GM12878 (cell line): Measurements from ENCODE around the gene FBXL12. TPM values are rescaled to one million over a fixed set of nuclear protein-coding genes. Genes with fewer than 3 reads are reported as not detected.
A peak's percentile ranks its signal among the peaks of the same experiment; 100 is the strongest.

Experiments
- ATAC-seq: fragments of 200-7000 bp; cut with Tn5 transposase; 3 replicates; pipeline ENCODE4 v1.9.1; 2020; ENCODE audit warnings: mild to moderate bottlenecking, moderate library complexity
- Bru-seq: library from RNA; stranded (reverse); fragments of 400-500 nt; gene quantifications from one replicate; lab custom pipeline; 2021; lab: Mats Ljungman, UMichigan
- BruChase-seq, 2 experiments: library from RNA; stranded (reverse); fragments of 400-500 nt; gene quantifications; one replicate each; lab custom pipeline; 2021; lab: Mats Ljungman, UMichigan
- BruUV-seq: library from RNA; stranded (reverse); fragments of 400-500 nt; replicated peaks from 2 replicates; lab custom pipeline; 2021; lab: Mats Ljungman, UMichigan
- CTCF ChIA-PET: fragments of 300-600 bp; sonication (Branson Sonifier 250); formaldehyde crosslinking; extraction: SDS; loops from one replicate; lab custom pipeline; 2021; ENCODE audit warnings: inconsistent platforms; lab: Yijun Ruan, JAX
- POLR2A ChIA-PET: fragments of 350-600 bp; formaldehyde crosslinking; extraction: SDS; loops from one replicate; lab custom pipeline; 2021; ENCODE audit warnings: inconsistent platforms; lab: Charles Lee
- RAD21 ChIA-PET: fragments of 300-600 bp; sonication (Branson Sonifier 250); formaldehyde crosslinking; loops from one replicate; lab custom pipeline; 2023; ENCODE audit warnings: antibody characterized with exemption; ENCODE audit not compliant: unreplicated experiment; lab: Charles Lee
- SMC1A ChIA-PET: fragments of 300-600 bp; sonication (Branson Sonifier 250); formaldehyde crosslinking; loops from one replicate; lab custom pipeline; 2023; ENCODE audit not compliant: unreplicated experiment, uncharacterized antibody; lab: Charles Lee
- DNase-seq: peaks from one replicate; pipeline ENCODE4 v3.0.0-alpha.2; 2011; ENCODE audit warnings: low read depth, low spot score
- FAIRE-seq: peaks from 3 replicates; lab custom pipeline; 2011; peaks lifted over from hg19 to GRCh38; lab: Jason Lieb, UNC
- H2AFZ ChIP-seq: 2 replicates; pipeline ENCODE4 v1.6.0; 2011; ENCODE audit warnings: low read depth, low read length, control low read depth; ENCODE audit not compliant: control insufficient read depth
- H3K27ac ChIP-seq: 2 replicates; pipeline ENCODE4 v1.5.1; 2011; ENCODE audit warnings: control low read depth; ENCODE audit not compliant: control insufficient read depth, insufficient read depth
- H3K27me3 ChIP-seq, 2 experiments: replicated peaks in 1 of 2; 2 replicates each; pipeline versions ENCODE4 v1.6.0 to v1.6.1; 2011; ENCODE audit warnings: low read length in 1 of 2; ENCODE audit not compliant: control insufficient read depth in 2 of 2, insufficient read depth in 2 of 2
- H3K36me3 ChIP-seq, 2 experiments: 2 replicates each; pipeline ENCODE4 v1.5.1; 2011; ENCODE audit warnings: low read length in 1 of 2; ENCODE audit not compliant: control insufficient read depth in 2 of 2, insufficient read depth in 2 of 2
- H3K4me1 ChIP-seq: 2 replicates; pipeline ENCODE4 v1.6.1; 2011; ENCODE audit warnings: mild to moderate bottlenecking, low read length, moderate library complexity, mixed read lengths; ENCODE audit not compliant: control insufficient read depth, insufficient read depth
- H3K4me2 ChIP-seq: 2 replicates; pipeline ENCODE4 v1.6.0; 2011; ENCODE audit warnings: control low read depth; ENCODE audit not compliant: control insufficient read depth, insufficient read depth
- H3K4me3 ChIP-seq: fragments of 200-600 bp; sonication (generic); 2 replicates; pipeline ENCODE4 v1.5.1; 2016
- H3K79me2 ChIP-seq: 2 replicates; pipeline ENCODE4 v1.6.0; 2011; ENCODE audit warnings: low read length; ENCODE audit not compliant: control insufficient read depth, insufficient read depth
- H3K9ac ChIP-seq: 2 replicates; pipeline ENCODE4 v1.8.0; 2011; ENCODE audit warnings: low read length, control low read depth, mixed read lengths; ENCODE audit not compliant: control insufficient read depth, insufficient read depth
- H3K9me3 ChIP-seq: replicated peaks from 3 replicates; pipeline ENCODE4 v1.5.1; 2011; ENCODE audit warnings: mild to moderate bottlenecking, low read length; ENCODE audit not compliant: control insufficient read depth, insufficient read depth
- H4K20me1 ChIP-seq: 2 replicates; pipeline ENCODE4 v1.6.0; 2011; ENCODE audit not compliant: control insufficient read depth, insufficient read depth
- ETV6 ChIP-seq, 2 experiments: fragments of 450-650 bp in 1 of 2; IDR thresholded peaks in 1 of 2; conservative IDR thresholded peaks in 1 of 2; 2 replicates each; pipeline ENCODE4 v1.6.1; 2014; ENCODE audit warnings: antibody characterized with exemption in 1 of 2, borderline replicate concordance in 1 of 2, low read depth in 1 of 2, mild to moderate bottlenecking in 1 of 2, moderate library complexity in 1 of 2
- SRF ChIP-seq, 2 experiments: IDR thresholded peaks; 2 replicates each; pipeline ENCODE4 v1.6.1; 2011; ENCODE audit warnings: low read depth in 2 of 2, low read length in 2 of 2, mild to moderate bottlenecking in 1 of 2, moderate library complexity in 1 of 2
- WRNIP1 ChIP-seq: IDR thresholded peaks from 2 replicates; pipeline ENCODE4 v1.6.1; 2011; ENCODE audit warnings: low read depth, low read length, improper control_type of control experiment, borderline replicate concordance
- WGBS: methylation state at CpG from one replicate; pipeline ENCODE4 v1.1.6; 2016; ENCODE audit warnings: low lambda C conversion rate; ENCODE audit not compliant: insufficient replicate concordance, insufficient coverage; ENCODE audit errors: missing lambda C conversion rate; 5-methylcytosine and 5-hydroxymethylcytosine counted together
- in situ Hi-C: fragments of 300-500 bp; cut with MboI; formaldehyde crosslinking; loops from 9 replicates; pipeline ENCODE4 v1.14.3; 2018; ENCODE audit warnings: mixed read lengths
- intact Hi-C: fragments of 100-400 bp; cut with micrococcal nuclease; formaldehyde crosslinking; loops from one replicate; pipeline ENCODE4 v1.14.2; 2022; ENCODE audit not compliant: unreplicated experiment
- long read RNA-seq, 2 experiments: library from polyadenylated mRNA; unstranded; transcript quantifications; one replicate each; pipeline ENCODE4 v2.0.0, GENCODE V29; 2019 to 2020
- polyA minus RNA-seq, 3 experiments: library from RNA; depleted of rRNA, polyadenylated mRNA; stranded (reverse); fragments of >200 nt; gene quantifications; 2 replicates each; pipeline ENCODE4 v1.2.3, GENCODE V29; 2011
- polyA plus RNA-seq, 11 experiments: library from polyadenylated mRNA; depleted of rRNA in 4 of 11; unstranded in 6 of 11; stranded (reverse) in 5 of 11; fragments of >200 nt; fragmentation: Nextera tagmentation in 4 of 11; fragmentation: Illumina TruSeq in 1 of 11; extraction: Ambion mirVana in 4 of 11; extraction: Trizol in 1 of 11; gene quantifications; 1 replicate in 1 of 11; 2 replicates in 10 of 11; pipeline versions ENCODE4 v1.2.1 to v1.2.3, GENCODE V29; 2011 to 2016; ENCODE audit warnings: inconsistent platforms in 2 of 11, missing spikeins in 2 of 11, low read depth in 1 of 11
- total RNA-seq, 4 experiments: library from RNA; depleted of rRNA in 3 of 4; stranded (reverse); fragments of >200 nt in 3 of 4; fragmentation: Illumina TruSeq in 1 of 4; extraction: Trizol in 1 of 4; gene quantifications; 2 replicates each; pipeline versions ENCODE4 v1.2.1 to v1.2.3, GENCODE V29; 2013 to 2021
- TF ChIP-seq, protein P1 (sequence below): fragments of 450-650 bp; conservative IDR thresholded peaks from 2 replicates; pipeline ENCODE4 v1.6.1; 2017; ENCODE audit warnings: mild to moderate bottlenecking, moderate library complexity
- TF ChIP-seq, protein P2 (sequence below): fragments of 450-650 bp; IDR thresholded peaks from 2 replicates; pipeline ENCODE4 v1.6.1; 2014; ENCODE audit warnings: mild to moderate bottlenecking
- TF ChIP-seq, protein P3 (sequence below): fragments of 450-650 bp; IDR thresholded peaks from 2 replicates; pipeline ENCODE4 v1.6.1; 2016; ENCODE audit warnings: mild to moderate bottlenecking

The FBXL12 gene, protein sequence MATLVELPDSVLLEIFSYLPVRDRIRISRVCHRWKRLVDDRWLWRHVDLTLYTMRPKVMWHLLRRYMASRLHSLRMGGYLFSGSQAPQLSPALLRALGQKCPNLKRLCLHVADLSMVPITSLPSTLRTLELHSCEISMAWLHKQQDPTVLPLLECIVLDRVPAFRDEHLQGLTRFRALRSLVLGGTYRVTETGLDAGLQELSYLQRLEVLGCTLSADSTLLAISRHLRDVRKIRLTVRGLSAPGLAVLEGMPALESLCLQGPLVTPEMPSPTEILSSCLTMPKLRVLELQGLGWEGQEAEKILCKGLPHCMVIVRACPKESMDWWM
- total RNA-seq (2013; cell fraction: nucleolus; rRNA removed): 56.5 and 60.6 TPM in 2 replicates
- total RNA-seq (2014; rRNA removed): 26.2 and 28.6 TPM in 2 replicates
- total RNA-seq (2014; rRNA removed; fragmentation: Illumina TruSeq; extraction: Trizol): 13.1 and 13.6 TPM in 2 replicates
- 22.5 and 24.5 TPM in 2 replicates for total RNA-seq (2021)
- 12.1 TPM for polyA plus RNA-seq (2011; ENCODE audit: low read depth)
- polyA plus RNA-seq (2011; rRNA removed): 16.5 and 22.0 TPM in 2 replicates
- polyA plus RNA-seq (2011; cell fraction: cytosol; rRNA removed): 31.7 and 43.2 TPM in 2 replicates
- 46.4 and 62.5 TPM in 2 replicates for polyA plus RNA-seq (2011; cell fraction: nucleus; rRNA removed)
- 21.0 and 21.4 TPM in 2 replicates for polyA plus RNA-seq (2012)
- 15.6 and 17.1 TPM in 2 replicates for polyA plus RNA-seq (2014; fragmentation: Illumina TruSeq; extraction: Trizol)
- 1 to 10 TPM; 1.4 to 4.1 TPM for polyA plus RNA-seq (2014; fragmentation: Nextera tagmentation; extraction: Ambion mirVana)
- polyA plus RNA-seq (2014; rRNA removed): 35.7 and 40.0 TPM in 2 replicates
- polyA plus RNA-seq (2016; fragmentation: Nextera tagmentation; extraction: Ambion mirVana): 10 to 100 TPM; 26.8 to 27.3 TPM
- 9.6 and 18.8 TPM in 2 replicates for polyA minus RNA-seq (2011; rRNA and poly(A)+ RNA removed)
- 8.5 and 11.9 TPM in 2 replicates for polyA minus RNA-seq (2011; cell fraction: cytosol; rRNA and poly(A)+ RNA removed)
- 19.5 and 35.9 TPM in 2 replicates for polyA minus RNA-seq (2011; cell fraction: nucleus; rRNA and poly(A)+ RNA removed)
- percentile 77 among the genes with signal in this experiment for Bru-seq, nascent RNA
- BruChase-seq, experiment 1, labeled RNA remaining after a 6-hour chase: percentile 68 among the genes with signal in this experiment
- BruChase-seq, experiment 2, labeled RNA remaining after a 2-hour chase: percentile 73 among the genes with signal in this experiment
- long read RNA-seq, experiment 1, transcript FBXL12-201 (3 exons, 1,852 nt): major isoform, 13 of 24 reads
- long read RNA-seq, experiment 1, transcript FBXL12-206 (3 exons, 1,843 nt): minor isoform, 5 of 24 reads
- long read RNA-seq, experiment 1, partial matches to known transcripts: 0 of 24 reads
- long read RNA-seq, experiment 1, other reads (novel, unspliced or antisense): 1 of 24 reads
- long read RNA-seq, experiment 2, transcript FBXL12-201 (3 exons, 1,852 nt): major isoform, 13 of 24 reads
- long read RNA-seq, experiment 2, partial matches to known transcripts: 0 of 24 reads
- long read RNA-seq, experiment 2, other reads (novel, unspliced or antisense): 5 of 24 reads

DNA sequence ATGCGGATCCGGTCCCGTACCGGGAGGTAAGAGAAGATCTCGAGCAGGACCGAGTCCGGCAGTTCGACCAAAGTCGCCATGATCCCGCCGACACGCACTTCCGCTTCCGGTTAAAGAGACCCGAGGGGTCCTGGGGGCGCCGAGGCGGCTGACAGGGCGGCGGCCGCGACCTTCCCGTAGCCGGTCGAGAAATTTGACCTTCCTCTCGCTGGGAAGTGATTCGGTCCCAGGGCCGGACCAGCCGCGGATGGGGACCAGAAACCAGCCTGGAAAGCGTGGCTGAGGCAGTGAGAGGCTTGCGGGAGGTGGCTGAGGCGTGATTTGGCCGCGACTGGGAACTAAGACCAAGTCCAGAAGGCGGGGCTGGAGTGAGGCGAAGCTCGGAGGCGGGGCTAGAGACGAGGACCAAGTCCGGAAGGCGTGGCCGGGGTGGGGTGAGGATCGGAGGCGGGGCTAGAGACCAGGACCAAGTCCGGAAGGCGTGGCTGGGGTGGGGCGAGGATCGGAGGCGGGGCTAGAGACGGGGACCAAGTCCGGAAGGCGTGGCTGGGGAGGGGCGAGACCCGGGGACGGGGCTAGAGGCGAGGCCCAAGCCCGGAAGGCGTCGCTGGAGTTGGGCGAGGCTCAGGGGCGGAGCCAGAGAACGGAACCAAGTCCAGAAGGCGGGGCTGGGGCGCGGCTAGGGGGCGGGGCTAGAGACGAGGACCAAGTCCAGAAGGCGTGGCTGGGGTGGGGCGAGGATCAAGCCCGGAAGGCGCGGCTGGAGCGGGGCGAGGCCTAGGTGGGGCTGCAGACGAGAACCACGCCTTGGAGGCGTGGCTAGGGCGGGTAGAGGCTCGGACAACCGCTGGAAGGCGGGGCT, at the start of gene FBXL12:
TSS of gene FBXL12 (minus strand) at position 346 of the 862 bp plus-strand sequence. CDS start at position 80, 266 bp downstream.
- SMC1A ChIA-PET: interaction anchor here (0.6 kb wide), 1 partner anchor 684 kb away, joined by 3 read pairs; no protein-coding TSS in a partner anchor
- peak within 1 kb of the TSS; percentile 95 for H2AFZ ChIP-seq
- no TSS peak for BruUV-seq
- TF ChIP-seq WRNIP1: no peak
- TF ChIP-seq ETV6 (conservative IDR thresholded peaks at IDR 0.05 in 1 of 2, IDR thresholded peaks at IDR 0.05 in 1 of 2; ENCODE audit: borderline replicate concordance in 1 of 2, low read depth in 1 of 2): 0 out of 4 replicates have a peak, but pooled peaks of 1 of the 2 experiments have one; percentile 36
- TF ChIP-seq SRF (IDR thresholded peaks at IDR 0.05; ENCODE audit: low read depth in 2 of 2, low read length in 2 of 2): peak in 1 of 2 experiments; percentile 25; a peak in 1 of 4 replicates
- TF ChIP-seq, protein P1, sequence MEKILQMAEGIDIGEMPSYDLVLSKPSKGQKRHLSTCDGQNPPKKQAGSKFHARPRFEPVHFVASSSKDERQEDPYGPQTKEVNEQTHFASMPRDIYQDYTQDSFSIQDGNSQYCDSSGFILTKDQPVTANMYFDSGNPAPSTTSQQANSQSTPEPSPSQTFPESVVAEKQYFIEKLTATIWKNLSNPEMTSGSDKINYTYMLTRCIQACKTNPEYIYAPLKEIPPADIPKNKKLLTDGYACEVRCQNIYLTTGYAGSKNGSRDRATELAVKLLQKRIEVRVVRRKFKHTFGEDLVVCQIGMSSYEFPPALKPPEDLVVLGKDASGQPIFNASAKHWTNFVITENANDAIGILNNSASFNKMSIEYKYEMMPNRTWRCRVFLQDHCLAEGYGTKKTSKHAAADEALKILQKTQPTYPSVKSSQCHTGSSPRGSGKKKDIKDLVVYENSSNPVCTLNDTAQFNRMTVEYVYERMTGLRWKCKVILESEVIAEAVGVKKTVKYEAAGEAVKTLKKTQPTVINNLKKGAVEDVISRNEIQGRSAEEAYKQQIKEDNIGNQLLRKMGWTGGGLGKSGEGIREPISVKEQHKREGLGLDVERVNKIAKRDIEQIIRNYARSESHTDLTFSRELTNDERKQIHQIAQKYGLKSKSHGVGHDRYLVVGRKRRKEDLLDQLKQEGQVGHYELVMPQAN: peak; percentile 81
- TF ChIP-seq, protein P2, sequence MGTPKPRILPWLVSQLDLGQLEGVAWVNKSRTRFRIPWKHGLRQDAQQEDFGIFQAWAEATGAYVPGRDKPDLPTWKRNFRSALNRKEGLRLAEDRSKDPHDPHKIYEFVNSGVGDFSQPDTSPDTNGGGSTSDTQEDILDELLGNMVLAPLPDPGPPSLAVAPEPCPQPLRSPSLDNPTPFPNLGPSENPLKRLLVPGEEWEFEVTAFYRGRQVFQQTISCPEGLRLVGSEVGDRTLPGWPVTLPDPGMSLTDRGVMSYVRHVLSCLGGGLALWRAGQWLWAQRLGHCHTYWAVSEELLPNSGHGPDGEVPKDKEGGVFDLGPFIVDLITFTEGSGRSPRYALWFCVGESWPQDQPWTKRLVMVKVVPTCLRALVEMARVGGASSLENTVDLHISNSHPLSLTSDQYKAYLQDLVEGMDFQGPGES: no peak
- TF ChIP-seq, protein P3, sequence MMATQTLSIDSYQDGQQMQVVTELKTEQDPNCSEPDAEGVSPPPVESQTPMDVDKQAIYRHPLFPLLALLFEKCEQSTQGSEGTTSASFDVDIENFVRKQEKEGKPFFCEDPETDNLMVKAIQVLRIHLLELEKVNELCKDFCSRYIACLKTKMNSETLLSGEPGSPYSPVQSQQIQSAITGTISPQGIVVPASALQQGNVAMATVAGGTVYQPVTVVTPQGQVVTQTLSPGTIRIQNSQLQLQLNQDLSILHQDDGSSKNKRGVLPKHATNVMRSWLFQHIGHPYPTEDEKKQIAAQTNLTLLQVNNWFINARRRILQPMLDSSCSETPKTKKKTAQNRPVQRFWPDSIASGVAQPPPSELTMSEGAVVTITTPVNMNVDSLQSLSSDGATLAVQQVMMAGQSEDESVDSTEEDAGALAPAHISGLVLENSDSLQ: peak; percentile 62

More for the DNA sequence above, at the start of gene FBXL12:
- H3K9ac ChIP-seq: peak within 1 kb of the TSS; percentile 95
- H3K4me3 ChIP-seq: peak within 1 kb of the TSS; percentile 97
- ChIA-PET CTCF (interaction anchor here (1.3 kb wide), 1 partner anchor 13 kb away, joined by 3 read pairs; no protein-coding TSS in a partner anchor), RAD21 (interaction anchor here (0.7 to 0.9 kb wide), 2 partner anchors 50 to 762 kb away, joined by 3 to 5 read pairs; partner anchors contain the start of gene ZNF846), POLR2A (interaction anchor here (0.5 to 1.2 kb wide), 3 partner anchors 10 to 380 kb away, joined by 3 to 6 read pairs (median 5); no protein-coding TSS in a partner anchor)
- peaks cover 9% of the 10 kb centered on the region for H3K9me3 ChIP-seq
- H3K27ac ChIP-seq: peak within 1 kb of the TSS; percentile 98
- H3K27me3 ChIP-seq: no peaks in the 10 kb centered on the region
- DNase-seq: peak; percentile 93
- peak within 1 kb of the TSS; percentile 84 for H3K4me2 ChIP-seq
- H3K4me1 ChIP-seq: peaks cover 3% of the 10 kb centered on the region
- WGBS: under 1% methylated on average over 47 of the region's 82 CpGs
- no peaks in the 10 kb centered on the region for H4K20me1 ChIP-seq
- peaks cover 0 to 4% of the 10 kb centered on the region in 2 experiments; a peak in 1 of 4 replicates for H3K36me3 ChIP-seq
- ATAC-seq: peak; percentile 93
- in situ Hi-C loops: no loop called here
- intact Hi-C loops: no loop called here
- peaks cover 20% of the 10 kb centered on the region for H3K79me2 ChIP-seq
- FAIRE-seq: peak; percentile 81
